CD4-positive, alpha-beta memory T cell (primary cell): ENCODE results near the gene EPHB6. TPM values are rescaled to one million over a fixed set of nuclear protein-coding genes. Genes with fewer than 3 reads are reported as not detected.
A peak's percentile ranks its signal among the peaks of the same experiment; 100 is the strongest.

ENCODE experiments used
- CTCF ChIA-PET: fragments of 350-600 bp; sonication (Branson Sonifier 250); formaldehyde crosslinking; loops from one replicate; lab custom pipeline; 2021; ENCODE audit warnings: inconsistent platforms; ENCODE audit not compliant: partially characterized antibody; lab: Charles Lee
- POLR2A ChIA-PET: fragments of 350-600 bp; sonication (Branson Sonifier 250); formaldehyde crosslinking; loops from one replicate; lab custom pipeline; 2021; ENCODE audit not compliant: partially characterized antibody; lab: Charles Lee
- DNase-seq, 5 donors: peaks; one replicate each; pipeline versions ENCODE4 v3.0.0 to v3.0.0-alpha.2; 2020 to 2022; ENCODE audit warnings: mixed read lengths in 1 of 5
- H3K27ac ChIP-seq: one replicate; pipeline ENCODE4 v1.7.0; 2013; ENCODE audit warnings: low read depth, low read length
- H3K27me3 ChIP-seq: 2 replicates; pipeline ENCODE4 v1.7.0; 2013; ENCODE audit warnings: mild to moderate bottlenecking, low read length, moderate library complexity; ENCODE audit not compliant: insufficient read depth
- H3K36me3 ChIP-seq: 2 replicates; pipeline ENCODE4 v1.7.0; 2013; ENCODE audit warnings: mild to moderate bottlenecking, low read length, moderate library complexity; ENCODE audit not compliant: insufficient read depth
- H3K4me1 ChIP-seq: 2 replicates; pipeline ENCODE4 v1.7.0; 2013; ENCODE audit warnings: mild to moderate bottlenecking, low read length, moderate library complexity; ENCODE audit not compliant: insufficient read depth
- H3K4me3 ChIP-seq, 2 donors: one replicate each; pipeline ENCODE4 v1.7.0; 2013; ENCODE audit warnings: low read length in 2 of 2, mild to moderate bottlenecking in 1 of 2
- H3K9me3 ChIP-seq, 2 donors: one replicate each; pipeline ENCODE4 v1.7.0; 2013; ENCODE audit warnings: low read length in 2 of 2, control low read depth in 1 of 2; ENCODE audit not compliant: control insufficient read depth in 1 of 2
- H3K27ac Mint-ChIP-seq, 7 donors: one replicate each; pipeline ENCODE4 v1.8.0; 2020 to 2021; ENCODE audit warnings: mixed read lengths in 7 of 7, mild to moderate bottlenecking in 6 of 7, inconsistent platforms in 3 of 7, moderate library complexity in 3 of 7
- H3K27me3 Mint-ChIP-seq, 2 donors: one replicate each; pipeline ENCODE4 v1.8.0; 2020 to 2021; ENCODE audit warnings: mixed read lengths in 2 of 2
- H3K36me3 Mint-ChIP-seq, 2 donors: one replicate each; pipeline ENCODE4 v1.8.0; 2020 to 2021; ENCODE audit warnings: mixed read lengths in 2 of 2, inconsistent platforms in 1 of 2, mild to moderate bottlenecking in 1 of 2
- H3K4me1 Mint-ChIP-seq, 4 donors: one replicate each; pipeline ENCODE4 v1.8.0; 2020 to 2021; ENCODE audit warnings: mixed read lengths in 4 of 4, mild to moderate bottlenecking in 1 of 4
- H3K4me3 Mint-ChIP-seq, 8 donors: one replicate each; pipeline ENCODE4 v1.8.0; 2020 to 2021; ENCODE audit warnings: mixed read lengths in 8 of 8, mild to moderate bottlenecking in 7 of 8, moderate library complexity in 6 of 8, inconsistent platforms in 3 of 8
- H3K9me3 Mint-ChIP-seq, 8 donors: one replicate each; pipeline ENCODE4 v1.8.0; 2020 to 2021; ENCODE audit warnings: mixed read lengths in 8 of 8, mild to moderate bottlenecking in 5 of 8, inconsistent platforms in 3 of 8, moderate library complexity in 1 of 8
- intact Hi-C: fragments of 100-400 bp; cut with micrococcal nuclease; formaldehyde crosslinking; loops from one replicate; pipeline ENCODE4 v1.15.1; 2023
- polyA plus RNA-seq, 2 donors: library from polyadenylated mRNA; unstranded; fragments of 300-500 nt; fragmentation: Illumina TruSeq; gene quantifications; one replicate each; pipeline ENCODE4 v1.2.3, GENCODE V29; 2021
- total RNA-seq, 2 experiments: library from RNA; stranded (reverse); gene quantifications; one replicate each; pipeline ENCODE4 v1.2.3, GENCODE V29; 2021

Gene EPHB6
- total and polyA plus RNA-seq, 4 experiments from 2014 or later: 14.2 to 65.0 (median 37.9) TPM

DNA sequence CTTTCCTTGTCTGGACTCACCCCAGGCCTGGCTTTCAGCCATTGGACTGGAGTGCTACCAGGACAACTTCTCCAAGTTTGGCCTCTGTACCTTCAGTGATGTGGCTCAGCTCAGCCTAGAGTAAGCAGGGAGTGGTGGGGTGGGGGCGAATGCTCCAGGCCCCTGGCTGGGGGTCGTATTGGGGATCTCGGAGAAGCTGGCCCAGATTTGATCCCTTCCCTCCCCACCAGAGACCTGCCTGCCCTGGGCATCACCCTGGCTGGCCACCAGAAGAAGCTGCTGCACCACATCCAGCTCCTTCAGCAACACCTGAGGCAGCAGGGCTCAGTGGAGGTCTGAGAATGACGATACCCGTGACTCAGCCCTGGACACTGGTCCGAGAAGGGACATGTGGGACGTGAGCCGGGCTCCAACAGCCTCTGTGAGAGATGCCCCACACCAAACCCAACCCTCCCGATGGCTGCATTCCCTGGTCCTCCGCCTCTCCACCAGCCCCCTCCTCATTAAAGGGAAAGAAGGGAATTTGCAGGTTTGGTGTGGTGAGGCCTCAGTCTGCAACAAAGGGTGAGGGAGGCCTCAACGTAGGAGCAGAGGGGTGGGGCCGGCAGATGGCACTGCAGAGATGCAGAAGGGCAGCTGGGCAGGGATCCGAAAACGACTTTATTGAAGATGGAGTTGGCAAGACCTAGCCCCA lies 15.8 kb downstream of the EPHB6 start:
- no peaks in the 10 kb centered on the region for H3K4me1 ChIP-seq
- H3K4me1 Mint-ChIP-seq: peaks cover 0 to 2% (median 0%) of the 10 kb centered on the region in 4 donors

DNA sequence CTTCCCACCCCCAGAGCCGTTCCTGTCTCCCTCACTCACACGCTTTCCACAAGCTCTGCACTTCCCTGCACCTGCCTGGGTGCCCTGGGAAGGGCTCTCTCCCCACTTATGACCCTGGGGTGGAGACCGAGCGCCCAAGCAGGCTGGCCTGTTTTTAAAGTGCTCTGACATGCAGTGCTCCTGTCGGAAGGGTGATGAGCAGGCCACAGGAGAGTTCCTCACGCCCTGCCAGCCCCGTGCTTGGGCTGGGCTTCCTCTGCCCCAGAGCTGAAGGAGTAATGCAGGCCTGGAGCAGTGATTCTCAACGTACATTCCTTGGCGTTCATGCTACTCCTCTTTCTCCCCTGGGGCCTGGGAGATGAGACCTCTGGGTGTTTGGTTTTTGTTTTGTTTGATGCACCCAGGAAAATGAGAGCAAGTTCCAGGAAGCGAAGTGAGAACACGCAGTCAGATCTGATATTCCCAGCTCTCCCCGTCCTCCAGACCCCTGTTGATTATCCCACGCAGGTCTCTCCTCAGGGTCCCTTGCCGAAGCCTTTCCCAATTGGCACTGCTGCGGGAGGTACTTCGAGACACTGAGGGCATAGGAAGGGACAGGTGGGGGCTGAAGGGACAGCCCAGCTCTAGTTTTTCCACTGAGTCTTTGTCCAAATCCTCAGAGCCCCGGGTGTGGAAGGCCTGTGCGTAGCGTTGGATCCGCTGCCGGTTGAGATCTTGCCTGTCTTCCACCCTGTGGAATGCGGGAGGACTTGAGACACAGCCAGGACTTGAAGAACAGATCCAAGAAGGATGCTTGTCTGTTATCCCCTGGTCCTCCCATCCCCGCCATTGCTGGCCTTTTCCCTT lies 16.6 kb downstream of the EPHB6 start:
- no peaks in the 10 kb centered on the region for H3K9me3 ChIP-seq
- Mint-ChIP-seq H3K4me3 (no peak overlapping the region), H3K36me3 (peaks cover 9 to 10% of the 10 kb centered on the region in 2 donors), H3K4me1 (peaks cover 0 to 2% (median 0%) of the 10 kb centered on the region in 4 donors), H3K9me3 (peaks cover 0 to 4% (median 0%) of the 10 kb centered on the region in 8 donors), H3K27ac (no peak overlapping the region), H3K27me3 (peaks cover 0 to 3% of the 10 kb centered on the region in 2 donors)
- no peak overlapping the region for H3K4me3 ChIP-seq
- H3K27me3 ChIP-seq: no peaks in the 10 kb centered on the region
- intact Hi-C loops: no loop called here
- DNase-seq: no peak
- CTCF ChIA-PET: interaction anchor here (0.7 to 1.4 kb wide), 3 partner anchors 9 to 344 kb away, joined by 3 to 4 read pairs (median 3); no protein-coding TSS in a partner anchor
- POLR2A ChIA-PET: no interaction called here
- no peaks in the 10 kb centered on the region for H3K4me1 ChIP-seq
- no peaks in the 10 kb centered on the region for H3K36me3 ChIP-seq
- no peak overlapping the region for H3K27ac ChIP-seq

More for the DNA sequence above, 15.8 kb downstream of the EPHB6 start:
- H3K27me3 Mint-ChIP-seq: no peaks in the 10 kb centered on the region
- Histone ChIP-seq H3K36me3 (no peaks in the 10 kb centered on the region), H3K4me3 (no peak overlapping the region), H3K27me3 (no peaks in the 10 kb centered on the region), H3K9me3 (no peaks in the 10 kb centered on the region), H3K27ac (no peak overlapping the region)
- DNase-seq: no peak
- CTCF ChIA-PET: interaction anchor here (1.1 to 1.4 kb wide), 2 partner anchors 11 to 345 kb away, joined by 3 read pairs; no protein-coding TSS in a partner anchor
- no peak overlapping the region for H3K4me3 Mint-ChIP-seq
- H3K9me3 Mint-ChIP-seq: peaks cover 0 to 4% (median 0%) of the 10 kb centered on the region in 8 donors
- H3K27ac Mint-ChIP-seq: no peak overlapping the region
- peaks cover 9 to 10% of the 10 kb centered on the region in 2 donors for H3K36me3 Mint-ChIP-seq
- intact Hi-C loops: no loop called here
- POLR2A ChIA-PET: no interaction called here

DNA sequence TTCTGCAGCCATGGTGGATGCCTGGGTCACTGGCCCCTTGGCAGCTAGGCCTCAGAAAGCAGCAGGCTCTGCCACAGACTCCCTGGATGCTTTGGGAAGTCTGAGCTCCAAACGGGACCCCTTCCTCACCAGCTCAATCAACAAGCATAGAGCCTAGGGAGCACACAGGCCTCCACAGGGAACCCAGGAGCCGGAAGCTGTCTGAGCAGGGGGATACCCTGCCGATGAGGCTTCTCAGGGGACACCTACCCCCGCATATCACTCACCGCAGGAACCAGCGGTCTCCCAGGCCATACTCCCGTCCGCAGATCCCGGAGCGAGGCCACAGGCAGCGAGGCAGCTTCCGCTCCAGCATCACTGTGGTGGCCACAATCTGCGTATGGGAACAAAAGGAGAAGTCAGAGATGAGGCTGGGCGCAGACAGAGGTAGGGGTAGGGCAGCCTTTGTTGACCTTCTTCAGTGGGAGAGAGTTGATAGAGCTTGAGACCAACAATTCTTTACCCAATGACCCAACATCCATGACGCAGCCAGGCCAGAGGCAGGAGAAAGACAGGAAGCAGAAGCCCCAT lies 17.3 kb downstream of the EPHB6 start:
- Histone ChIP-seq H3K4me3 (no peak overlapping the region), H3K4me1 (no peaks in the 10 kb centered on the region), H3K27me3 (no peaks in the 10 kb centered on the region), H3K9me3 (no peaks in the 10 kb centered on the region), H3K36me3 (no peaks in the 10 kb centered on the region), H3K27ac (no peak overlapping the region)
- peaks cover 0 to under 1% (median 0%) of the 10 kb centered on the region in 4 donors for H3K4me1 Mint-ChIP-seq
- intact Hi-C loops: no loop called here
- CTCF ChIA-PET: interaction anchor here (0.7 to 2.2 kb wide), 7 partner anchors 8 to 570 kb away, joined by 3 to 10 read pairs (median 3); no protein-coding TSS in a partner anchor
- peak overlapping the region in 1 of 7 donors; percentile 30 for H3K27ac Mint-ChIP-seq
- H3K36me3 Mint-ChIP-seq: peaks cover 8 to 9% of the 10 kb centered on the region in 2 donors
- H3K9me3 Mint-ChIP-seq: peaks cover 0 to 4% (median 0%) of the 10 kb centered on the region in 8 donors
- no peak overlapping the region for H3K4me3 Mint-ChIP-seq
- H3K27me3 Mint-ChIP-seq: peaks cover 0 to 3% of the 10 kb centered on the region in 2 donors
- DNase-seq: no peak
- POLR2A ChIA-PET: no interaction called here

DNA sequence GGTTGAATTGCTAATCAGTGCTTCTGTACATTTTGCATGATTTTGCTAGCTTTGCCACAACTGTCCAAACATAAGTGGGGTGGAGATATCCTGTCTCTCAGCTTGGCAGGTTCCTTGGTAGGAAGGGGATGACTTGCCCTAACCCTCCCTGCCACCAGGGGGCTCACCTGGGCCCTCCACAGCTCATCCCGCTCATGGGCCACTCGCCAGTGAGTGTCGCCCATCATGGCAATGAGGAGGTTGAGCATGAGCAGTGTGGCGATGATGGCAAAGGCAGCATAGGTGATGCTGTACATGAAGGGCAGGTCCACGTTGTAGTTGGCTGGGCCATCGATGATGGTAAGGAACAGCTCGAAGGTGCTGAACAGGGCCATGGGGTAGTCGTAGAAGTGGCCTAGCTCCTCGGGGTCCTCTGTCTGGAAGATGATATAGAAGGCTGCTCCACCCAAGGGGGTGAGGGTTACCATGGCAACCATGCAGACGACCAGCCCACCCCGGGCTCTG lies 18.5 kb downstream of the EPHB6 start:
- H3K27ac Mint-ChIP-seq: peak overlapping the region in 1 of 7 donors; percentile 17
- ChIA-PET CTCF (interaction anchor here (0.7 to 2.2 kb wide), 12 partner anchors 8 to 571 kb away, joined by 3 to 10 read pairs (median 3); no protein-coding TSS in a partner anchor), POLR2A (no interaction called here)
- Histone ChIP-seq H3K9me3 (no peaks in the 10 kb centered on the region), H3K36me3 (no peaks in the 10 kb centered on the region), H3K4me1 (no peaks in the 10 kb centered on the region), H3K27me3 (no peaks in the 10 kb centered on the region), H3K27ac (no peak overlapping the region), H3K4me3 (no peak overlapping the region)
- peaks cover 0 to 4% (median 0%) of the 10 kb centered on the region in 8 donors for H3K9me3 Mint-ChIP-seq
- no peak overlapping the region for H3K4me3 Mint-ChIP-seq
- peaks cover 7 to 9% of the 10 kb centered on the region in 2 donors for H3K36me3 Mint-ChIP-seq
- H3K4me1 Mint-ChIP-seq: no peaks in the 10 kb centered on the region
- no peak for DNase-seq
- H3K27me3 Mint-ChIP-seq: peaks cover 0 to 3% of the 10 kb centered on the region in 2 donors
- intact Hi-C loops: no loop called here

DNA sequence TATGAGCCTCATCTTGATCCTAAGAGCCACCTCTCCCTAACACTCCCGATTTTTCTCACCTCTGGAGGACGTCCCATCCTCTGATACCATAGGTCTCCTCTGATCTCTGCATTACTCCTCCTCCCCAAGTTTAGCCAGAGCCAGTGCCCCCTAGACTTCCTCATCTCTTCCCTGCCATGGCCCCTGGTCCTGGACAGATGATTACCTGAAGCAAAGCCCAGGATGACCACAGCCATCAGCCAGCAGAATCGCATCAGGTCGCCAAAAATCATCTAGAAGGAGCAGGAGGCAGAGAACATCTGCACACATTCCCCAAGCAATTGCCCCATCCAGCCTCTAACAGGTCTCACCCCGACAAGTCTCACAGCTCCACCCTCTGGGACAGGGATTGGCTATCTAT lies 19.0 kb downstream of the EPHB6 start:
- Histone ChIP-seq H3K4me1 (no peaks in the 10 kb centered on the region), H3K4me3 (no peak overlapping the region), H3K36me3 (no peaks in the 10 kb centered on the region), H3K27me3 (no peaks in the 10 kb centered on the region), H3K27ac (no peak overlapping the region), H3K9me3 (no peaks in the 10 kb centered on the region)
- H3K27ac Mint-ChIP-seq: peak overlapping the region in 2 of 7 donors; percentile 20 to 32
- H3K27me3 Mint-ChIP-seq: peaks cover 0 to 3% of the 10 kb centered on the region in 2 donors
- ChIA-PET POLR2A (no interaction called here), CTCF (interaction anchor here (1.1 to 2.2 kb wide), 5 partner anchors 9 to 87 kb away, joined by 3 to 10 read pairs (median 3); no protein-coding TSS in a partner anchor)
- H3K4me1 Mint-ChIP-seq: no peaks in the 10 kb centered on the region
- H3K36me3 Mint-ChIP-seq: peaks cover 7 to 9% of the 10 kb centered on the region in 2 donors
- H3K4me3 Mint-ChIP-seq: no peak overlapping the region
- intact Hi-C loops: no loop called here
- no peak for DNase-seq
- peaks cover 0 to 4% (median 0%) of the 10 kb centered on the region in 8 donors for H3K9me3 Mint-ChIP-seq

DNA sequence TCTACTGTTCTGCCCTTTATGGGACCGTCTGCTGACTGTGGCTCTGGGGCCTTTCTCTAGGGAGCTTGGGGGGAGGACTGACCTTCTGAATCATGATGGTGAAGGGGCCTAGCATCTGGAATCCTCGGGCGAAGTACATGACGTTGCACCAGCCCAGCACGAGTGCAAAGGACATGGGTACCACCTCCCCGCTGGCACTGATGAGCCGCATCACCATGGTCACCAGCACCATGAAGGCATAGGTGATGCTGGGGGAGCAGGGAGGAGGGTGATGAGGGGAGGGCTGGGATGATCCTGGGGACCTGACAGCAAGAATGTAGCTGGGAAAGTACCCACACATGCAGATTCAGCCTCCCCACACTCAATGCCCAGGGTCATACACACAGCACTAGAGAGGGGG lies 19.5 kb downstream of the EPHB6 start:
- DNase-seq: no peak
- intact Hi-C loops: no loop called here
- Mint-ChIP-seq H3K4me3 (no peak overlapping the region), H3K27ac (no peak overlapping the region), H3K36me3 (peaks cover 7% of the 10 kb centered on the region in 2 donors), H3K27me3 (peaks cover 2 to 3% of the 10 kb centered on the region in 2 donors), H3K4me1 (no peaks in the 10 kb centered on the region), H3K9me3 (peaks cover 0 to 4% (median 0%) of the 10 kb centered on the region in 8 donors)
- Histone ChIP-seq H3K4me1 (no peaks in the 10 kb centered on the region), H3K36me3 (no peaks in the 10 kb centered on the region), H3K27ac (no peak overlapping the region), H3K27me3 (no peaks in the 10 kb centered on the region), H3K4me3 (no peak overlapping the region), H3K9me3 (no peaks in the 10 kb centered on the region)
- ChIA-PET CTCF (no interaction called here), POLR2A (no interaction called here)
